HUES64 (cell line): ENCODE data around the gene FANCD2. TPM values are rescaled to one million over a fixed set of nuclear protein-coding genes. Genes with fewer than 3 reads are reported as not detected.

Experiments
- H3K27ac ChIP-seq: 2 replicates; pipeline ENCODE4 v1.7.0; 2013; ENCODE audit warnings: low read depth, low read length, inconsistent platforms
- H3K27me3 ChIP-seq: 2 replicates; pipeline ENCODE4 v1.6.1; 2013; ENCODE audit warnings: mild to moderate bottlenecking, low read length; ENCODE audit not compliant: insufficient read depth
- H3K36me3 ChIP-seq: 2 replicates; pipeline ENCODE4 v1.6.1; 2013; ENCODE audit warnings: mild to moderate bottlenecking, low read length; ENCODE audit not compliant: insufficient read depth
- H3K4me1 ChIP-seq: 2 replicates; pipeline ENCODE4 v1.6.1; 2013; ENCODE audit warnings: mild to moderate bottlenecking, low read length, moderate library complexity; ENCODE audit not compliant: insufficient read depth
- H3K4me3 ChIP-seq: 2 replicates; pipeline ENCODE4 v1.5.1; 2013; ENCODE audit warnings: mild to moderate bottlenecking, low read length, moderate library complexity
- H3K9ac ChIP-seq: 2 replicates; pipeline ENCODE4 v1.6.1; 2013; ENCODE audit warnings: mild to moderate bottlenecking, low read depth, low read length
- H3K9me3 ChIP-seq: 2 replicates; pipeline ENCODE4 v1.6.1; 2013; ENCODE audit warnings: low read depth, low read length; ENCODE audit not compliant: insufficient read depth
- WGBS: fragments of 150-250, 120-280 bp; methylation state at CpG from one replicate; pipeline ENCODE4 v1.1.7; 2013; ENCODE audit warnings: missing lambda C conversion rate; 5-methylcytosine and 5-hydroxymethylcytosine counted together
- polyA plus RNA-seq, 2 experiments: library from polyadenylated mRNA; stranded (reverse); fragments of 50-300 nt; gene quantifications; one replicate each; pipeline ENCODE4 v1.2.3, GENCODE V29; 2013

The FANCD2 gene
- polyA plus RNA-seq (2013, experiment 1 of 2): 53.9 TPM
- 62.1 TPM for polyA plus RNA-seq (2013, experiment 2 of 2)

DNA sequence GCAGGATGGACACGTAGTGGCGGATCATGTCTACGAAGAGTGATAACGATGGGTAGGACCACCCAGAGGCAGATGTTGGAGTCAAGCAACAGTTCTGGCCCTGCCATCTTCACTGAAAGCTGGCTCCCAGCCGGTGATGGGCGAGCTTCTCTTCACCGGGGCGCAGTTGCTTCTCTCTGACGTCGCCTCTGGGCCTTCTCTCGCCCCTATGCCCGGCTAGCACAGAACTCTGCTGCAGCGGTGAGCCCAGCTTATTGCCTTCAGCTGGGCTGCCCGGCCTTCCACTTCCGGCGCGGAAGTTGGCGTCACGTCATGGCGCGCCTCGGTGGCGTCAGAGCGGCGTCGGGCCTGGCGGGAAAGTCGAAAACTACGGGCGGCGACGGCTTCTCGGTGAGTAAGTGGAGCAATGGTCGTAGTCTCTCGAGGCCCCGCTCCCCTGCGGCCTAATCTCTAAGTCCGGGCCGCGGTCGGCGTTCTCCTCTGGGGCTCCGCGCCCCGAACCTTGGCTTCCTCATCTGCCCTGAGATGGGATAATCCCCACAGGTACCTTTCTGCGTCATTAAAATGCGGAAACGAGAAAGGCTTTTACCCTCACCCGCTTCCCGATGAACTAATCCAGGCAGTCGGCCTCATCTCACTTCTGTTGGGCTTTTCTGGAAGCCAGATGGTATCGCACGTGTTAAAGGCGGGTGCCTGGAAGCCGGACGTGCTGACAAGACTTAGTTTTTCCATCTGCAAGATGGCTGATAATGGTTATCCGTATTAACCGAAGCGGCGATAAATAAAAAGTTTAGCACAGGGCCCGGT, at the start of gene FANCD2:
TSS of gene FANCD2 (plus strand) at position 354 of the 807 bp plus-strand sequence. CDS start 2,221 bp downstream, outside the sequence.
- Histone ChIP-seq H3K4me1 (peaks cover 10% of the 10 kb centered on the region; the same call in 1 of the 2 replicates), H3K36me3 (peaks cover 42% of the 10 kb centered on the region), H3K9me3 (no peaks in the 10 kb centered on the region), H3K4me3 (peak within 1 kb of the TSS; percentile 83), H3K27me3 (no peaks in the 10 kb centered on the region), H3K9ac (peak within 1 kb of the TSS; percentile 99), H3K27ac (peak within 1 kb of the TSS; percentile 94)
- WGBS: under 1% methylated on average over 60 of the region's 61 CpGs

DNA sequence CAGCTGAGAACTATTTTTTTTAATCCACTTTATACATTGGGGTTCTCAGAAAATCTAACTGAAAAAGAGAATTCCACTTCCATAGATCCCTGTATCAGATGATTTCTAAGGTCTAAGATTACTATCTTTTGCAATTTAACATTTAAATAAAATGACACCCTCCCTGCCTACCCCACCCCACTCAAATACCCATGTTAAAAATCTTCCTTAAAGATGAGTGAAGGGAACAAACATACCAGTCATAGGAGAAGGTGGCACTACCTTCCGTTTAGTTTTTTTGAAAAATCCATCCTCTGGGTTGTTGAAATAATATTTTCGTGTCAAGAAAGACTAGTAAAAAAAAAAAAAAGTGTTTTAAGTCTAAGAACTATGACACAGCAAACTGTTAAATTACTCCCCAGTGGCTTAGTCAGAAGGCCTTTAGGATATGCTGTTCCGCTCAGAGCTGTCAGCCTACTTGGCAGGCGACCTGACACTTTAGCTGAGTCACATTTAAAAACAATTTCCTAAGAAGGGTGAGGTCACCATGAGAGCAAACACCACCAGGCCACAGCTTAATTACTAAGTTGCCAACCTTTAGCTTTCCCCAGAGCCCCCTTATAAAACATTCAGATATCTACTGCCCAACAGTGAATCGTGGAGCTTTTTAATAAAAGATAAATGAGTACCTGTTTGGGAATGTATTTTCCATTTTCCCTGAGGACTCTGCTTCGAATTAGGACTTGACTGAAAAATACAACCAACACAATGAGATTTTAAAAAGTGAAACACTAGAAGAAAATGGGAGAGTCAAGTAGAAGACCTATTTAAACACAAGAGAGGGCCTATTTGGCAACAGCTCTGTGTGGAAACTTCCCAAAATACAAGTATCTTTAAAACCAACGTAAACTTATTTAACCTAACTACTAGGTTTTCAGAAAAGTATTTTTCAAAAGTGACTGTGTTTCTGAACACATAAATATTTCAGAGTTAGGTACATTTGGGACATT, 49.2 kb upstream of the FANCD2 start:
- peaks cover 61% of the 10 kb centered on the region for H3K36me3 ChIP-seq
- no peak overlapping the region; the same call in 1 of the 2 replicates for H3K27ac ChIP-seq
- no peaks in the 10 kb centered on the region for H3K9me3 ChIP-seq
- no peak overlapping the region for H3K4me3 ChIP-seq
- H3K27me3 ChIP-seq: no peaks in the 10 kb centered on the region
- H3K9ac ChIP-seq: no peak overlapping the region
- WGBS: 86% methylated on average over 5 of the region's 7 CpGs
- no peaks in the 10 kb centered on the region for H3K4me1 ChIP-seq

DNA sequence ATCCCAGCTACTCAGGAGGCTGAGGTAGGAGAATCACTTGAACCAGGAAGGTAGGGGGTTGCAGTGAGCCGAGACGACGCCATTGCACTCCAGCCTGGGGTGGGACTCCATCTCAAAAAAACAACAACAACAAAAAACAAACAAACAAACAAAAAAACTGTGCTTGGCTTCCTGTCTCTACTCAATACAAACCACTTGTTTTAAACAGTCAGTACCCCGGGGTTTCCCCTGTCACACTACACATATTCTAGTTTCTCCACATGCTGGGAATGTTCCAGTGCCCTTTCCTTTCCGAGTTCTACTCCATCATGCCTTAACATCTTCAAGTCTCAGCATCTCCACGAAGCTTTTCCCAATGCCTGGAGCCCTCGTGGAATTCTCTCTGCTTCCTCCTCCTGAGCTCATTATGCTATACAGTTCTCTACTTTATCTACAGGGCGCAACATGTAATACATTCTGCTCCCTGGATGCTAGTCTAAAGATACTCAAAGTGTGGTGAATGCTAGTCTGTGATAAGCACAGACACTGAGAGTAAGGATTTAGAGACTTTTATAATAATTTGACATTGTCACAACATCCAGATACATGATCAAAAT, 47.4 kb upstream of the FANCD2 start:
- peaks cover 46% of the 10 kb centered on the region for H3K36me3 ChIP-seq
- 95% methylated on average over 8 of the region's 8 CpGs for WGBS

DNA sequence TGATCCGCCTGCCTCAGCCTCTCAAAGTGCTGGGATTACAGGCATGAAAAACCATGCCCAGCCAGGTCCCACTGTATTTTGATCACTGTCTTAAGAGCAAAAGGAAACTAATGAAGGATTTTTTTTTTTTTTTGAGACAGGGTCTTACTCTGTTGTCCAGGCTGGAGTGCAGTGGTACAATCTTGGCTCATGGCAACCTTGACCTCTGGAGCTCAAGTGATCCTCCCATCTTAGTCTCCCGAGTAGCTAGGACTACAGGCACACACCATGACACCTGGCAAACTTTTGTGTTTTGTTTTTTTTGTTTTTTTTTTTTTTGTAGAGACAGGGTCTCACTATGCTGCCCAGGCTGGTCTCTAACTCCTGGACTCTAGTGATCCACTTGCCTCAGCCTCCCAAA, 46.0 kb upstream of the FANCD2 start:
- H3K9me3 ChIP-seq: no peaks in the 10 kb centered on the region
- no peaks in the 10 kb centered on the region for H3K4me1 ChIP-seq
- H3K36me3 ChIP-seq: peaks cover 41% of the 10 kb centered on the region
- no peaks in the 10 kb centered on the region for H3K27me3 ChIP-seq
- H3K4me3 ChIP-seq: no peak overlapping the region
- no peak overlapping the region for H3K9ac ChIP-seq
- H3K27ac ChIP-seq: no peak overlapping the region
- WGBS: 98% methylated on average over 2 of the region's 2 CpGs

More for the DNA sequence above, 47.4 kb upstream of the FANCD2 start:
- Histone ChIP-seq H3K27me3 (no peaks in the 10 kb centered on the region), H3K27ac (no peak overlapping the region), H3K9me3 (no peaks in the 10 kb centered on the region), H3K4me3 (no peak overlapping the region), H3K4me1 (no peaks in the 10 kb centered on the region), H3K9ac (no peak overlapping the region)

DNA sequence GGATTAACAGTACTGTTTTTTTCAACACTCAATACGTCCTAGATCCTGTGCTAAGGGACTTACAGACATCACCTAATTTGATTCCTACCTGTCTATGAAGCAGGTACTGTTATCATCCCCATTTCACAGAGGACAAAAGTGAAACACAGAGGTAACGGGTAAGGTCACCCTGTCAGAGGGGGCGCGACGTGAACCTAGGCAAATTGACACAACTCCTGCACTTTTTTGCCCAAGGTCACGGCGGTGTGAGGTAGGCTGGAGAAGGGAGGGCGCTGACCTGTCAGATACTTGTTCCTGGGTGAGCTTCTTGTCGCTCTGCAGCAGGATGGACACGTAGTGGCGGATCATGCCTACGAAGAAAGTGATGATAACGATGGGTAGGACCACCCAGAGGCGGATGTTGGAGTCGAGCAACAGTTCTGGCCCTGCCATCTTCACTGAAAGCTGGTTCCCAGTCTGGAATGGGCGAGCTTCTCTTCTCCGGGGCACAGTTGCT, 40.0 kb upstream of the FANCD2 start:
- Histone ChIP-seq H3K9ac (peak overlapping the region; percentile 98), H3K36me3 (peaks cover 25% of the 10 kb centered on the region; the same call in 1 of the 2 replicates), H3K4me3 (peak overlapping the region; percentile 100), H3K27me3 (no peaks in the 10 kb centered on the region), H3K9me3 (no peaks in the 10 kb centered on the region), H3K27ac (peak overlapping the region; percentile 62; the same call in 1 of the 2 replicates), H3K4me1 (peaks cover 6% of the 10 kb centered on the region; the same call in 1 of the 2 replicates)
- WGBS: 2% methylated on average over 17 of the region's 17 CpGs

DNA sequence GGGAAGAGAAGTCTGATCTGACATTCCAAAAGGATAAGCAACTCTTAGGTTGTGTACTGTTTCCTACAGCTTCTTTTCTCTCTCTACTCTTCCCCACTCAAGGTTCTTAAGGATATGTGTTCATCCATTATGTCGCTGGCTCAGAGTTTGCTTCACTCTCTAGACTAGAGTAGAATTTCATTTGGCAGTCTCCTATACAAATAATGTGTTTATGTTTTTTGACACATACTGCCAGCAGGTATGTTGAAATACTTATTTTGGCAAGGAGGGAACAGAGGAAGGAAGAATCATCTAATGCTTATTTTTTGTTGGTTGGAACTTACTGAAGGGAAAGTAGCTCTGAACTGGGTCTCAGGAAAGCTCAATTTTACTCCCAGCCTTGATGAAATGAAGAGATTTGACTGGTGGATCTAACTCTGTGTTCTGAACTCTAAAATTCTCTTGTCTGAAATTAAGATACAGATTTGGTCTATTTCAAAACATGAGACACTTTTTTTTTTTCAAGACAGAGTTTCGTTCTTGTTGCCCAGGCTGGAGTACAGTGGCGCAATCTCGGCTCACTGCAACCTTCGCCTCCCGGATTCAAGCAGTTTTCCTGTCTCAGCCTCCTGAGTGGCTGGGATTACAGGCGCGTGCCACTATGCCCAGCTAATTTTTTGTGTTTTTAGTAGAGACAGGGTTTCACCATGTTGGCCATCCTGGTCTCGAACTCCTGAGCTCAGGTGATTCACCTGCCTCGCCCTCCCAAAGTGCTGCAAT, 32.0 kb upstream of the FANCD2 start:
- WGBS: 91% methylated on average over 10 of the region's 10 CpGs
- Histone ChIP-seq H3K9me3 (no peaks in the 10 kb centered on the region), H3K27me3 (no peaks in the 10 kb centered on the region), H3K27ac (no peak overlapping the region), H3K36me3 (peaks cover 65% of the 10 kb centered on the region), H3K4me3 (no peak overlapping the region), H3K4me1 (no peaks in the 10 kb centered on the region), H3K9ac (no peak overlapping the region)

DNA sequence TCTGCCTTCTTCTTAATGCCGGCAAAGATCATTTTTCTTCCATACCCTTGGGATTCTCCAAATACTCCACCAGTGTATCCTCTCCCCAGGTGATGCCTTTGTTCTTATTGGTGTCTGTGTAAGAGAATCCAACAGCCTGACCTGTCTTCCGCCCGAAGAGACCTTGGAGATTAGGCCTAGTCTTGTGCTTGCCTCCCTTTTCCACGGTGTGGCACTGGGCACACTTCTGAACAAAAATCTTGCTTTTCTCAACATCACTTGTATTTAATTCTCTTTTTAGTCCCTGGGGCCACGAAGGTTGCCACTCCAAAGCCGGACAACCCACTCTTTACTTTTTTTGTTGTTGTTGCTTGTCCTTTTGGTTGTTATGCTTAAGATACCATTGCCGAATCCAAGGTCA, 25.6 kb upstream of the FANCD2 start:
- Histone ChIP-seq H3K9ac (no peak overlapping the region), H3K4me3 (no peak overlapping the region), H3K9me3 (no peaks in the 10 kb centered on the region), H3K27me3 (no peaks in the 10 kb centered on the region), H3K4me1 (no peaks in the 10 kb centered on the region), H3K27ac (no peak overlapping the region), H3K36me3 (peaks cover 60% of the 10 kb centered on the region)
- 96% methylated on average over 7 of the region's 7 CpGs for WGBS

DNA sequence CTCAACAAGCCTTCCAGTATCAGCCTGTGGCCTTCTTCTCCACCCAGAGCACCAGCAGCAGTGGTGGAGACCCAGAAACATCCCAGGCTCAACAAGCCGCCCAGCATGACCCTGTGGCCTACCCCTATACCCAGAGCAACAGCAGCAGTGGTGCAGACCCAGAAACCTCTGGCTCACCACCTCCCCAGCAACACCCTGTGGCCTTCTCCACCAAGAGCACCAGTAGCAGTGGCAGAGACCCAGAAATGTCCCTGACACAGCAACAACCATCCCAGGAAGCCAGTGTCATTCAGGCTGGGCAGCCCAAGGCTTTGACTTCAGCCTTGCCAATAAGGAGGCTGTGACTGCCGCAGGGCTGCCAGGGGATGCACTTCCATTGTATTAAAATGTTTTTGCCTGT, 23.3 kb upstream of the FANCD2 start:
- Histone ChIP-seq H3K4me3 (no peak overlapping the region), H3K9me3 (no peaks in the 10 kb centered on the region), H3K9ac (no peak overlapping the region), H3K36me3 (peaks cover 45% of the 10 kb centered on the region), H3K27ac (no peak overlapping the region), H3K4me1 (no peaks in the 10 kb centered on the region), H3K27me3 (no peaks in the 10 kb centered on the region)
- 87% methylated on average over 2 of the region's 2 CpGs for WGBS

DNA sequence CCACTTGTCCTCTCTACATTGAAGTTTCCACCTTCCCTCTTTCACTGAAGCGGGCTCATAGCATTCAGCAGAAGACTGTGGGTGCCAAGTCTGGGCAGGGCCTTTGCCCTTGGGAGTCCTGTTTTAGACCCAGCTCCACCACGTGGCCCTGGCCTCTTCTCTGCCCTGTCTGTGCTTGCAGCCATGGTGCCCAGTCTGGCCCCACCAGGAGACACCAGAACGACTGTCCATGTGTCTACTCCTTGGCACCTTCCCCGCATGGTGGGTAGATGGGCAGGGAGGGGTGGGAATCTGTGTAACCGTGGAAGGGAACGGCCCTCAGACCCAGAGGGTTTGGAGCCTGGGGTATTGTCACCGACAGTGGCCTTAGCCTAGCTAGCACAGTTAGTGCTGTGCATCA, 21.7 kb upstream of the FANCD2 start:
- Histone ChIP-seq H3K9ac (no peak overlapping the region), H3K36me3 (peaks cover 33% of the 10 kb centered on the region), H3K27me3 (no peaks in the 10 kb centered on the region), H3K9me3 (no peaks in the 10 kb centered on the region), H3K4me3 (no peak overlapping the region), H3K4me1 (0 out of 2 replicates have a peak, but pooled peaks cover 4% of the 10 kb centered on the region), H3K27ac (no peak overlapping the region)
- 90% methylated on average over 7 of the region's 7 CpGs for WGBS

DNA sequence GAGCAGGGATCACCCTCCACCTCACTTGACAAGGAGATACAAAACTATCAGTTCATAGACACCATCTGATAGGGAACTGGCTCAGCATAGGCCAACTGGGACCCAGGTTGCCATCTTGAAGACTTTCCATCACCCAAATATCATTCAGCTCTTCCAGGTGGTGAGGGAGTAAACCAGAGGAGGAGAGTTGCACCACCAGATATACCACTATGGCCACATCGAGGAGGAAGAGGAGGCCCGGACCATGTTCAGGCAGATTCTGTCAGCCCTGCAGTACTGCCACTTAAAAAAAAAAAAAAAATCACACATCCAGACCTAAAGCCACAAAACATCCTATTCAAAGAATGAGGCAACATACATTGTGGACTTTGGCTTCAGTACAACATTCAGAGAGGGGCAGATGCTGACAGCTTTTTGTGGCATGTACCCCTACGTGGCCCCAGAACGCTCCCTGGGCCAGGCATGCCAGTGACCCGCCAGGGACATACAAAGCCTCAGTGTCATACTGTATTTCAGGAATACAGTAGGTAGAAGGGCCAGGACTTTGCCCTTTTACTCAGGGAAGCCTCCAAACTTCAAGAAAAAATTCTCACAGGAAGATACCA, 21.2 kb upstream of the FANCD2 start:
- Histone ChIP-seq H3K27me3 (no peaks in the 10 kb centered on the region), H3K4me1 (0 out of 2 replicates have a peak, but pooled peaks cover 4% of the 10 kb centered on the region), H3K9me3 (no peaks in the 10 kb centered on the region), H3K27ac (no peak overlapping the region), H3K36me3 (peaks cover 27% of the 10 kb centered on the region), H3K9ac (no peak overlapping the region), H3K4me3 (no peak overlapping the region)
- WGBS: 90% methylated on average over 5 of the region's 5 CpGs
